K562 (cell line): ENCODE measurements around the gene BBOX1. TPM values are rescaled to one million over a fixed set of nuclear protein-coding genes. Genes with fewer than 3 reads are reported as not detected.

ENCODE experiments used
- CREB1 ChIP-seq, 2 experiments: sonication (generic) in 1 of 2; formaldehyde crosslinking in 1 of 2; IDR thresholded peaks; 2 replicates each; pipeline versions ENCODE4 v1.6.1 to v1.8.0; 2012 to 2022; ENCODE audit warnings: inconsistent platforms in 1 of 2, mild to moderate bottlenecking in 1 of 2, missing genetic modification reagents in 1 of 2, moderate library complexity in 1 of 2
- CTCF ChIP-seq, 3 experiments: IDR thresholded peaks in 2 of 3; conservative IDR thresholded peaks in 1 of 3; 2 replicates each; pipeline ENCODE4 v1.5.1; 2011 to 2012; ENCODE audit warnings: low read length in 3 of 3, mild to moderate bottlenecking in 3 of 3, control low read depth in 2 of 3, improper control_type of control experiment in 1 of 3, inconsistent platforms in 1 of 3, low read depth in 1 of 3, mixed read lengths in 1 of 3, moderate library complexity in 1 of 3; ENCODE audit not compliant: insufficient read depth in 2 of 3
- ELF4 ChIP-seq: fragments of 450-650 bp; formaldehyde crosslinking; IDR thresholded peaks from 2 replicates; pipeline ENCODE4 v1.4.0; 2022; ENCODE audit warnings: missing genetic modification characterization
- HOXB6 ChIP-seq: fragments of 250-450 bp; sonication (Bioruptor Pico); IDR thresholded peaks from 2 replicates; pipeline ENCODE4 v1.5.1; 2022; ENCODE audit warnings: mild to moderate bottlenecking, borderline replicate concordance
- PRPF4 ChIP-seq: fragments of 200-400 bp; formaldehyde crosslinking; IDR thresholded peaks from one replicate; pipeline ENCODE4 v1.6.1; 2017; ENCODE audit warnings: low read length, low read depth, mild to moderate bottlenecking; ENCODE audit not compliant: insufficient read depth, poor library complexity, severe bottlenecking
- ZNF239 ChIP-seq: fragments of 250-450 bp; sonication (Bioruptor Pico); IDR thresholded peaks from 2 replicates; pipeline ENCODE4 v1.4.0; 2020; ENCODE audit warnings: mild to moderate bottlenecking
- polyA plus RNA-seq, 8 experiments: library from polyadenylated mRNA; depleted of rRNA in 4 of 8; stranded (reverse) in 5 of 8; unstranded in 3 of 8; fragments of >200 nt; fragmentation: Nextera tagmentation in 2 of 8; fragmentation: Illumina TruSeq in 1 of 8; extraction: Ambion mirVana in 2 of 8; extraction: Trizol in 1 of 8; gene quantifications; 2 replicates each; pipeline versions ENCODE4 v1.2.1 to v1.2.3, GENCODE V29; 2011 to 2014; ENCODE audit warnings: inconsistent platforms in 1 of 8, missing spikeins in 1 of 8
- total RNA-seq, 7 experiments: library from RNA; depleted of rRNA in 6 of 7; stranded (reverse); fragments of >200 nt in 6 of 7; fragmentation: Illumina TruSeq in 2 of 7; extraction: Trizol in 2 of 7; gene quantifications; 2 replicates each; pipeline versions ENCODE4 v1.2.1 to v1.2.3, GENCODE V29; 2011 to 2021; ENCODE audit warnings: low replicate concordance in 1 of 7
- TF ChIP-seq, protein P1 (sequence below): sonication (generic); formaldehyde crosslinking; IDR thresholded peaks from 2 replicates; pipeline ENCODE4 v1.8.0; 2023; ENCODE audit warnings: mild to moderate bottlenecking, missing genetic modification reagents

BBOX1 gene
- total and polyA plus RNA-seq, 9 of the 15 experiments (the other 6 are each of a cell fraction or from before 2014, with no cell fraction given) = not detected

DNA sequence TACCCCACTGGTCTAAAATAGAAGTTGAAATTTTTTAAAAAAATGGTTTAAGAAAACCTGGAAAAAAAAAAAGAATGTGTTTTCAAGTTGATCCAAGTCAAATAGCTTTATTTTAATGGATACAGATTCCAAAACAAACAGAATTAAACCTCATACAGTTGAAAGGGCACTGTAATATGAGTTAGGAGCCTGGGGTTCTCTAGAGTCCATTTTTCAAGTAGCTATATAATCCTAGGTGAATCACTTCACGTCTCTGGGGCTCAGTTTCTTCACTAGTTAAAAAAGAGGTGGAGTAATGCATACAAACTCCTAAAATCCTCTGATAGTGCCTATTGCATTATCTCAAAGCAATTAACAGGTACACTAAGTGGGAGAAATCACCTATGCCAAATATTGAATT is 132.9 kb downstream of the BBOX1 start (continued):
- TF ChIP-seq, protein P1, sequence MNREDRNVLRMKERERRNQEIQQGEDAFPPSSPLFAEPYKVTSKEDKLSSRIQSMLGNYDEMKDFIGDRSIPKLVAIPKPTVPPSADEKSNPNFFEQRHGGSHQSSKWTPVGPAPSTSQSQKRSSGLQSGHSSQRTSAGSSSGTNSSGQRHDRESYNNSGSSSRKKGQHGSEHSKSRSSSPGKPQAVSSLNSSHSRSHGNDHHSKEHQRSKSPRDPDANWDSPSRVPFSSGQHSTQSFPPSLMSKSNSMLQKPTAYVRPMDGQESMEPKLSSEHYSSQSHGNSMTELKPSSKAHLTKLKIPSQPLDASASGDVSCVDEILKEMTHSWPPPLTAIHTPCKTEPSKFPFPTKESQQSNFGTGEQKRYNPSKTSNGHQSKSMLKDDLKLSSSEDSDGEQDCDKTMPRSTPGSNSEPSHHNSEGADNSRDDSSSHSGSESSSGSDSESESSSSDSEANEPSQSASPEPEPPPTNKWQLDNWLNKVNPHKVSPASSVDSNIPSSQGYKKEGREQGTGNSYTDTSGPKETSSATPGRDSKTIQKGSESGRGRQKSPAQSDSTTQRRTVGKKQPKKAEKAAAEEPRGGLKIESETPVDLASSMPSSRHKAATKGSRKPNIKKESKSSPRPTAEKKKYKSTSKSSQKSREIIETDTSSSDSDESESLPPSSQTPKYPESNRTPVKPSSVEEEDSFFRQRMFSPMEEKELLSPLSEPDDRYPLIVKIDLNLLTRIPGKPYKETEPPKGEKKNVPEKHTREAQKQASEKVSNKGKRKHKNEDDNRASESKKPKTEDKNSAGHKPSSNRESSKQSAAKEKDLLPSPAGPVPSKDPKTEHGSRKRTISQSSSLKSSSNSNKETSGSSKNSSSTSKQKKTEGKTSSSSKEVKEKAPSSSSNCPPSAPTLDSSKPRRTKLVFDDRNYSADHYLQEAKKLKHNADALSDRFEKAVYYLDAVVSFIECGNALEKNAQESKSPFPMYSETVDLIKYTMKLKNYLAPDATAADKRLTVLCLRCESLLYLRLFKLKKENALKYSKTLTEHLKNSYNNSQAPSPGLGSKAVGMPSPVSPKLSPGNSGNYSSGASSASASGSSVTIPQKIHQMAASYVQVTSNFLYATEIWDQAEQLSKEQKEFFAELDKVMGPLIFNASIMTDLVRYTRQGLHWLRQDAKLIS (CRISPR knock-in tag) = no peak
- TF ChIP-seq HOXB6 (CRISPR knock-in tag) = no peak
- TF ChIP-seq ELF4 (CRISPR knock-in tag) = no peak
- TF ChIP-seq ZNF239 (CRISPR knock-in tag) = no peak
- TF ChIP-seq CTCF (IDR thresholded peaks at IDR 0.05 in 2 of 3, conservative IDR thresholded peaks at IDR 0.05 in 1 of 3; ENCODE audit: insufficient read depth in 2 of 3, low read depth in 1 of 3, low read length in 3 of 3) = no peak
- no peak for TF ChIP-seq CREB1 (IDR thresholded peaks at IDR 0.05)
- TF ChIP-seq CREB1 (CRISPR knock-in tag; IDR thresholded peaks at IDR 0.05) = no peak
- TF ChIP-seq PRPF4 = no peak
